Neural cell (in vitro differentiated cells): ENCODE data around the gene ZDHHC18. TPM values are rescaled to one million over a fixed set of nuclear protein-coding genes. Genes with fewer than 3 reads are reported as not detected.

Experiments used
- H2AFZ ChIP-seq: fragments of 200-600, 300-800 bp; sonication (generic), shearing (Covaris generic); 2 replicates; pipeline ENCODE4 v1.6.0; 2014; ENCODE audit warnings: low read depth, mild to moderate bottlenecking, antibody characterized with exemption, low read length, moderate library complexity
- H3F3A ChIP-seq: fragments of 200-600 bp; shearing (Covaris generic); 2 replicates; pipeline ENCODE4 v1.6.1; 2016; ENCODE audit warnings: mild to moderate bottlenecking, moderate library complexity, mixed read lengths, antibody characterized with exemption, low read length; ENCODE audit not compliant: insufficient read depth, poor library complexity, severe bottlenecking
- H3K27ac ChIP-seq: fragments of 200-600, 300-800 bp; sonication (generic), shearing (Covaris generic); 2 replicates; pipeline ENCODE4 v1.5.1; 2014; ENCODE audit warnings: mild to moderate bottlenecking, low read length, moderate library complexity
- H3K27me3 ChIP-seq: fragments of 300-800, 200-600 bp; sonication (generic), shearing (Covaris generic); 2 replicates; pipeline ENCODE4 v1.6.0; 2014; ENCODE audit warnings: mild to moderate bottlenecking, low read depth, low read length, moderate library complexity; ENCODE audit not compliant: insufficient read depth
- H3K36me3 ChIP-seq: fragments of 300-800, 200-600 bp; sonication (generic), shearing (Covaris generic); 2 replicates; pipeline ENCODE4 v1.5.1; 2014; ENCODE audit warnings: mild to moderate bottlenecking, antibody characterized with exemption, low read length, moderate library complexity; ENCODE audit not compliant: insufficient read depth
- H3K4me2 ChIP-seq: fragments of 300-800, 200-600 bp; sonication (generic), shearing (Covaris generic); 2 replicates; pipeline ENCODE4 v1.6.0; 2014; ENCODE audit warnings: mild to moderate bottlenecking, low read length
- H3K4me3 ChIP-seq: fragments of 300-800, 200-600 bp; sonication (generic), shearing (Covaris generic); 2 replicates; pipeline ENCODE4 v1.5.1; 2014; ENCODE audit warnings: mild to moderate bottlenecking, low read length, moderate library complexity
- H3K79me2 ChIP-seq: fragments of 200-600 bp; shearing (Covaris generic); replicated peaks from 2 replicates; pipeline ENCODE4 v1.6.0; 2014; ENCODE audit warnings: mild to moderate bottlenecking, low read length, moderate library complexity; ENCODE audit not compliant: insufficient read depth
- H3K9ac ChIP-seq: fragments of 300-800, 200-600 bp; sonication (generic), shearing (Covaris generic); 2 replicates; pipeline ENCODE4 v1.6.1; 2016; ENCODE audit warnings: mild to moderate bottlenecking, low read length, mixed read lengths
- H3K9me2 ChIP-seq: fragments of 200-600 bp; shearing (Covaris generic); 2 replicates; pipeline ENCODE4 v1.6.1; 2016; ENCODE audit warnings: mild to moderate bottlenecking, low read length, mixed read lengths; ENCODE audit not compliant: insufficient read depth
- H3K9me3 ChIP-seq: fragments of 200-600, 300-800 bp; sonication (generic), shearing (Covaris generic); 2 replicates; pipeline ENCODE4 v1.6.1; 2016; ENCODE audit warnings: mild to moderate bottlenecking, mixed run types, low read length, moderate library complexity, mixed read lengths
- H4K20me1 ChIP-seq: fragments of 200-600 bp; shearing (Covaris generic); 2 replicates; pipeline ENCODE4 v1.6.1; 2016; ENCODE audit warnings: mild to moderate bottlenecking, mixed run types; ENCODE audit not compliant: insufficient read depth
- MXI1 ChIP-seq: fragments of 450-650 bp; conservative IDR thresholded peaks from 2 replicates; pipeline ENCODE4 v1.6.1; 2014; ENCODE audit warnings: antibody characterized with exemption, mild to moderate bottlenecking; ENCODE audit not compliant: poor library complexity, severe bottlenecking
- POLR2AphosphoS5 ChIP-seq: IDR thresholded peaks from 2 replicates; pipeline ENCODE4 v1.6.1; 2012
- REST ChIP-seq: IDR thresholded peaks from 2 replicates; pipeline ENCODE4 v1.6.1; 2012; ENCODE audit warnings: borderline replicate concordance
- TAF1 ChIP-seq: IDR thresholded peaks from 2 replicates; pipeline ENCODE4 v1.6.1; 2012; ENCODE audit warnings: low read depth
- polyA plus RNA-seq: library from polyadenylated mRNA; depleted of rRNA; stranded (reverse); fragments of >200 nt; gene quantifications from 2 replicates; pipeline ENCODE4 v1.2.3, GENCODE V29; 2014
- TF ChIP-seq, protein P1 (sequence below): fragments of 450-650 bp; IDR thresholded peaks from 2 replicates; pipeline ENCODE4 v1.5.1; 2014; ENCODE audit warnings: antibody characterized with exemption, mild to moderate bottlenecking, moderate library complexity; ENCODE audit not compliant: poor library complexity, severe bottlenecking

Gene ZDHHC18
- polyA plus RNA-seq, 1 donor from 2014 or later: 23.7 TPM

DNA sequence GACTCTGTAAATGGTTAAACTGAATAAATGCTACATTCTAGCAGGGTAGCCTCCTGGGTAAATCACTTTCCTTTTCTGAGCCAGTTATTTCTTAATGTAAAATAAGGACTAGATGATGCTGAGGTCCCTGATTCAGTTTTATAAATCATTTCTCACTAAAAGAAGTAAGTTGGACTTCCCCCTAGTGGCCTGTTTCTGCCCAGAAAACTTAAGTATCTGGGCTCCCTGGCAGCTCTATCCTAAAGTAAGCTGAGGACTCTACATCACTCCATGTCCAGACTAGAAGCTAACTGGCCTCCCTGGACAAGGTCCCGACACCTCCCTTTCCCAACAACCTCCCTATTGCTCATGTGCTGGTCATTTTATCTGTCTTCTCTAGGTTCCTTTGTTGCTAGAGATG, 60.6 kb downstream of the ZDHHC18 start:
- H3K79me2 ChIP-seq: peaks cover 13% of the 10 kb centered on the region
- TF ChIP-seq, protein P1, sequence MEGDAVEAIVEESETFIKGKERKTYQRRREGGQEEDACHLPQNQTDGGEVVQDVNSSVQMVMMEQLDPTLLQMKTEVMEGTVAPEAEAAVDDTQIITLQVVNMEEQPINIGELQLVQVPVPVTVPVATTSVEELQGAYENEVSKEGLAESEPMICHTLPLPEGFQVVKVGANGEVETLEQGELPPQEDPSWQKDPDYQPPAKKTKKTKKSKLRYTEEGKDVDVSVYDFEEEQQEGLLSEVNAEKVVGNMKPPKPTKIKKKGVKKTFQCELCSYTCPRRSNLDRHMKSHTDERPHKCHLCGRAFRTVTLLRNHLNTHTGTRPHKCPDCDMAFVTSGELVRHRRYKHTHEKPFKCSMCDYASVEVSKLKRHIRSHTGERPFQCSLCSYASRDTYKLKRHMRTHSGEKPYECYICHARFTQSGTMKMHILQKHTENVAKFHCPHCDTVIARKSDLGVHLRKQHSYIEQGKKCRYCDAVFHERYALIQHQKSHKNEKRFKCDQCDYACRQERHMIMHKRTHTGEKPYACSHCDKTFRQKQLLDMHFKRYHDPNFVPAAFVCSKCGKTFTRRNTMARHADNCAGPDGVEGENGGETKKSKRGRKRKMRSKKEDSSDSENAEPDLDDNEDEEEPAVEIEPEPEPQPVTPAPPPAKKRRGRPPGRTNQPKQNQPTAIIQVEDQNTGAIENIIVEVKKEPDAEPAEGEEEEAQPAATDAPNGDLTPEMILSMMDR: peak; percentile 45
- no peak for TF ChIP-seq MXI1
- no peaks in the 10 kb centered on the region for H3K9me2 ChIP-seq
- no peaks in the 10 kb centered on the region for H3K9me3 ChIP-seq
- no peaks in the 10 kb centered on the region for H4K20me1 ChIP-seq
- no peak overlapping the region for H3K4me2 ChIP-seq
- H3F3A ChIP-seq: no peaks in the 10 kb centered on the region
- H2AFZ ChIP-seq: no peak overlapping the region
- H3K27ac ChIP-seq: no peak overlapping the region
- no peak overlapping the region for H3K4me3 ChIP-seq
- no peaks in the 10 kb centered on the region for H3K36me3 ChIP-seq
- H3K9ac ChIP-seq: no peak overlapping the region
- H3K27me3 ChIP-seq: no peaks in the 10 kb centered on the region

DNA sequence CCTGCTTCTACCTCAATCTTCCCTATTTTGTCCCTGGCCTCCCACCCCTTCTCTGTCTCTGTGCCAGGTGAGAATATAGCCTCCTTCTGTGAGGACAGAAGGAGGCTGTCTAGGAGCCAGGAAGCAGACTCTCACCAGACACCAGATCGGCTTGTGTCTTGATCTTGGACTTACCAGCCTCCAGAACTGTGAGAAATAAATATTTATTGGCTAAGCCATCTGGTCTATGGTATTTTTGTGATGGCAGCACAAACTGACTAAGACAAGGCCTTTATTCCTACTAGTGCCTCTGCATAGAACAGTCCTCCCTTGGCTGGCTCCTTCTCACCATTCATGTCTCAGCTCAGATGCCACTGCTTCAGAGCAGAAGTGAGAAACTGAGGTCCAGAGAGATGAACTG, 61.7 kb downstream of the ZDHHC18 start:
- Histone ChIP-seq H3K4me3 (peak overlapping the region; percentile 100), H3K9ac (no peak overlapping the region), H3K27ac (no peak overlapping the region)

More for the DNA sequence above, 61.7 kb downstream of the ZDHHC18 start:
- Histone ChIP-seq H3K36me3 (no peaks in the 10 kb centered on the region), H3K9me3 (no peaks in the 10 kb centered on the region), H2AFZ (no peak overlapping the region), H3F3A (no peaks in the 10 kb centered on the region), H4K20me1 (no peaks in the 10 kb centered on the region), H3K4me2 (no peak overlapping the region), H3K9me2 (no peaks in the 10 kb centered on the region), H3K27me3 (no peaks in the 10 kb centered on the region), H3K79me2 (peaks cover 13% of the 10 kb centered on the region)
- TF ChIP-seq TAF1 (no peak), REST (no peak), MXI1 (no peak), POLR2AphosphoS5 (no peak)
